Colonic mucosa (tissue), 4 donors: ENCODE results near the gene FLRT1. TPM values are rescaled to one million over a fixed set of nuclear protein-coding genes. Genes with fewer than 3 reads are reported as not detected.

ENCODE experiments used
- DNase-seq: peaks from one replicate; pipeline ENCODE4 v3.0.0-alpha.2; 2020
- H3K27ac ChIP-seq: fragments of 200-600 bp; one replicate; pipeline ENCODE4 v1.8.0; 2021
- H3K27me3 ChIP-seq: fragments of 200-600 bp; one replicate; pipeline ENCODE4 v1.8.0; 2021
- H3K36me3 ChIP-seq: fragments of 200-600 bp; one replicate; pipeline ENCODE4 v1.8.0; 2021
- H3K4me1 ChIP-seq: fragments of 200-600 bp; one replicate; pipeline ENCODE4 v1.8.0; 2021; ENCODE audit warnings: mild to moderate bottlenecking
- H3K4me3 ChIP-seq: fragments of 200-600 bp; one replicate; pipeline ENCODE4 v1.8.0; 2021
- H3K9ac ChIP-seq, 2 donors: one replicate each; pipeline ENCODE4 v1.7.0; 2013; ENCODE audit warnings: control low read depth in 2 of 2, low read depth in 2 of 2, low read length in 2 of 2
- H3K9me3 ChIP-seq: fragments of 200-600 bp; one replicate; pipeline ENCODE4 v1.8.0; 2021
- intact Hi-C: fragments of 100-400 bp; cut with DNase I; formaldehyde crosslinking; loops from one replicate; pipeline ENCODE4 v1.14.1; 2022
- total RNA-seq, 2 donors: library from RNA; stranded (reverse); fragmentation: NEBNext Ultra II Directional in 1 of 2; extraction: Animal tissue kit (Norgen Biotek cat#: 25700) in 1 of 2; gene quantifications; one replicate each; pipeline ENCODE4 v1.2.1, GENCODE V29; 2021
- TF ChIP-seq, protein P1 (sequence below): fragments of 200-600 bp; IDR thresholded peaks from one replicate; pipeline ENCODE4 v1.8.0; 2022; ENCODE audit warnings: antibody characterized with exemption, mild to moderate bottlenecking
- donor health status: healthy.
- donor health status: DM: no; HTN: no; CAD: no.
- donor health status: DM: no; HTN: no; CAD: no.

FLRT1 gene
- total RNA-seq, 2 donors from 2014 or later: 0.20 to 0.96 TPM

DNA sequence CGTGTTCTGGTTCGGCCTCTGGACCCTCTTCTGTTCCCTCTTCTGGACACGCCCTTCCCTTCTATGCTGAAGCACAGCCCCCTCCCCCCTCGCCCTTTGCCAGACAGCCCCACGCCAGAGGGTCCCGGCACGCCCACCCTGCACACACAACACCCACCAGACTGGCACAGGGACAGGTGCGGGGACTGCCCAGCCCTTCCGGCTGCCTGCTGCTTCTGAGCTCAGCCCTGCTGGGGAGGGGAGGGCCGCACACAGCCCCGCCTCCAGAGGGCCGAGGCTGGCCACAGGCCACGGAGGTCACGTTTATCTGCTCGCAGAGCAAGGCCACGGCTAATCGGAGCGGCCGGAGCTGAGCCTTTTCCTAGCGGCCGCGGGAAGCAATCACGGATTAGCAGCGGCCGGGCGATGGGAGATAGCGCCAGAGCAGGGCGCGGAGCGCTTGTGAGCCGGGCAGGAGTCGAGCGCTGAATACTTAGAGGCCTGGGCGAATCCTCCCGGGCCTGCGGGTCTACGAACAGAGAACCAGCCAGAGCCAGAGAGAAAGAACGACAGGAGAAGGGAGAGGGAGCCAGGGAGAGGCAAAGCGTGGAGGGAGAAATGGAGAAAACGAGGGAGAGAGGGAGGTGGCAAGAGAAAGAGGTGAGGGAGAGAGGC is 28.0 kb upstream of the FLRT1 start:
- peak overlapping the region; percentile 39 for H3K4me3 ChIP-seq
- no peaks in the 10 kb centered on the region for H3K9me3 ChIP-seq
- peaks cover 12% of the 10 kb centered on the region for H3K4me1 ChIP-seq
- intact Hi-C loops: no loop called here
- TF ChIP-seq, protein P1, sequence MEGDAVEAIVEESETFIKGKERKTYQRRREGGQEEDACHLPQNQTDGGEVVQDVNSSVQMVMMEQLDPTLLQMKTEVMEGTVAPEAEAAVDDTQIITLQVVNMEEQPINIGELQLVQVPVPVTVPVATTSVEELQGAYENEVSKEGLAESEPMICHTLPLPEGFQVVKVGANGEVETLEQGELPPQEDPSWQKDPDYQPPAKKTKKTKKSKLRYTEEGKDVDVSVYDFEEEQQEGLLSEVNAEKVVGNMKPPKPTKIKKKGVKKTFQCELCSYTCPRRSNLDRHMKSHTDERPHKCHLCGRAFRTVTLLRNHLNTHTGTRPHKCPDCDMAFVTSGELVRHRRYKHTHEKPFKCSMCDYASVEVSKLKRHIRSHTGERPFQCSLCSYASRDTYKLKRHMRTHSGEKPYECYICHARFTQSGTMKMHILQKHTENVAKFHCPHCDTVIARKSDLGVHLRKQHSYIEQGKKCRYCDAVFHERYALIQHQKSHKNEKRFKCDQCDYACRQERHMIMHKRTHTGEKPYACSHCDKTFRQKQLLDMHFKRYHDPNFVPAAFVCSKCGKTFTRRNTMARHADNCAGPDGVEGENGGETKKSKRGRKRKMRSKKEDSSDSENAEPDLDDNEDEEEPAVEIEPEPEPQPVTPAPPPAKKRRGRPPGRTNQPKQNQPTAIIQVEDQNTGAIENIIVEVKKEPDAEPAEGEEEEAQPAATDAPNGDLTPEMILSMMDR: peak; percentile 19
- H3K27ac ChIP-seq: no peak overlapping the region
- peak; percentile 70 for DNase-seq
- peak overlapping the region in 1 of 2 donors; percentile 19 for H3K9ac ChIP-seq
- H3K27me3 ChIP-seq: no peaks in the 10 kb centered on the region
- no peaks in the 10 kb centered on the region for H3K36me3 ChIP-seq

DNA sequence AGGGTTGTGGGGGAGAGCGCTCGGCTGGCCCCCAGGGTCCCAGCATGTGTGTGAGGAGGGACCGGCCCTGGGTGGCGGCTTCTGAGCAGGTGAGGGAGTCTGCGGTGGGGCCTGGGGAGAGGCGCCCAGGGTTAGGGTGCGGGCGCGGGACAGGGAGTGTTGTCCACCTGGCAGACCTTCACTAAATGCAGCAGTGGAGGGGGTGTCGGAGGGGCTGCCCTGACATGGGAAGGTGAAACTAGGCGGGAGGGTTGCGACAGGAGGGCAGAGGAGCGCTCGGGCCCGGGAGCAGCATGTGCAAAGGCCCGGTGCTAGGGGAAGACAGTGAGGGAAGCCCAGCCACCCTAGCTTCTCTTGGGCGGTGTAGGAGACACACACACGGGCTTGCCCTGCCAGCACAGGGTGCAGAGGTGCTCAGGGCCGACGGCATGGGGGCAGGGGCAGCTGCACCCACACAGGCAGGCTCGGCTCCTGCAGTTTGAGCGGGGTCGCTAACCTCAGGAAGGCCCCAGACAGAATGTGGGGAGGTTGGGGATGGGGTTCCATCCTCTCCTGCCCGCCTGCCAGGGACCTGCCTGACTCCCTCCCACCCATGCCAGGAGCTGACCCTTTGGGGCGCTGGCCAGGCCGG is 27.3 kb upstream of the FLRT1 start:
- Histone ChIP-seq H3K9me3 (no peaks in the 10 kb centered on the region), H3K4me1 (peaks cover 12% of the 10 kb centered on the region), H3K9ac (no peak overlapping the region), H3K27me3 (no peaks in the 10 kb centered on the region), H3K36me3 (no peaks in the 10 kb centered on the region), H3K27ac (no peak overlapping the region), H3K4me3 (no peak overlapping the region)
- no peak for DNase-seq
- intact Hi-C loops: no loop called here
- TF ChIP-seq, protein P1: no peak

DNA sequence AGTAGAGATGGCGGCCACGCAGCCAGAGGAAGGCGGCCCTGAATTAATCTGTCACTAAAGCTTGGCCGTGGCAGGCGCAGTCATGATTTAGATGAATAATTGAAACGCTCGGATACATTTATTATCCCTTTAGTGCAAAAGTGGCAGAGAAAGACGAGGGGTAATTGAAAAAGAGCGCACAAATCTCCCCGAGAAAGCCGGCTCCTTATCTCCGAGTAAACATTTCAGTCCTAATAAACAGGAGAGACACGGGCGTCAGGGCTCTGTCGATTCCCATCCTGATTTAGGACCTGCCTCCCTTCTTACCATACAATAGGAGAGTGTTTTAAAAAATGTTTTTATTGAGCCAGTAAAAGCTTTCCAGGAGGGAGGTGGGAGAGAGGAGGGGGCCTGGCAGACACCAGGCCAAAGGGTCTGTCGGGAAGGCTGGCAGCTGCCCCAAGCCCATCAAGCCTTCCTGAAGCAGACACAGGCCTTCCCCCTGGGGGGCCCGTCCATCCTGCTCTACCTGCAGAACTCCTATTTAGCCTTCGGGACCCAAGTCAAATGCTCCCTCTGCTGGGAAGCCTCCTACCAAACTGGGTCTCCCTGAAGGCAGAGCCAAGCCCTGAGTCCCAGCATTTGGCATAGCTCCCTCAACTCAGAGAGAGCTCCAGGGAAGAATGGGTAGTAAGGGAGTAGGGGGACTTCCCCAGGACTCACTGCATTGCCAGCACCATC is 26.7 kb upstream of the FLRT1 start:
- H3K27ac ChIP-seq: no peak overlapping the region
- intact Hi-C loops: no loop called here
- H3K36me3 ChIP-seq: no peaks in the 10 kb centered on the region
- TF ChIP-seq, protein P1: no peak
- H3K4me3 ChIP-seq: no peak overlapping the region
- H3K9me3 ChIP-seq: no peaks in the 10 kb centered on the region
- H3K9ac ChIP-seq: no peak overlapping the region
- H3K27me3 ChIP-seq: no peaks in the 10 kb centered on the region
- H3K4me1 ChIP-seq: peaks cover 12% of the 10 kb centered on the region
- no peak for DNase-seq

DNA sequence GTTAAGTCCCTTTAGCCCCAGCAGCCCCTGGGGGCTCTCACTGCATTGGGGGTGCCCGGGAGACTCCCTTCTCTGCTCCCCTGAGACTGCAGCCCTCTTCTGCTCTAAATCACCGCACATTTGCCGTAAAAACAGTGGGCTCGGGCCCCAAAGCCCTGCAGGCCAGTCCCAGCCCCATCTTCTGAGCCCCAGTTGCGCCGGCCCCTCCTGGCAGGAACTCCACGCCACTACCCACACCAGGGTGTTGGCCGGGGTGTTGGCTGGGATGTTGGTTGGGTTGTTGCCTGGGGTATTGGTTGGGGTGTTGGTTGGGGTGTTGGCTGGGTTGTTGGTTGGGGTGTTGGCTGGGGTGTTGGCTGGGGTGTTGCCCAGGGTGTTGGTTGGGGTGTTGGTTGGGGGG is 26.0 kb upstream of the FLRT1 start:
- intact Hi-C loops: no loop called here
- H3K27me3 ChIP-seq: no peaks in the 10 kb centered on the region
- no peak overlapping the region for H3K27ac ChIP-seq
- H3K4me3 ChIP-seq: no peak overlapping the region
- peaks cover 12% of the 10 kb centered on the region for H3K4me1 ChIP-seq
- no peaks in the 10 kb centered on the region for H3K9me3 ChIP-seq
- DNase-seq: no peak
- H3K9ac ChIP-seq: no peak overlapping the region
- TF ChIP-seq, protein P1: no peak
- H3K36me3 ChIP-seq: no peaks in the 10 kb centered on the region

DNA sequence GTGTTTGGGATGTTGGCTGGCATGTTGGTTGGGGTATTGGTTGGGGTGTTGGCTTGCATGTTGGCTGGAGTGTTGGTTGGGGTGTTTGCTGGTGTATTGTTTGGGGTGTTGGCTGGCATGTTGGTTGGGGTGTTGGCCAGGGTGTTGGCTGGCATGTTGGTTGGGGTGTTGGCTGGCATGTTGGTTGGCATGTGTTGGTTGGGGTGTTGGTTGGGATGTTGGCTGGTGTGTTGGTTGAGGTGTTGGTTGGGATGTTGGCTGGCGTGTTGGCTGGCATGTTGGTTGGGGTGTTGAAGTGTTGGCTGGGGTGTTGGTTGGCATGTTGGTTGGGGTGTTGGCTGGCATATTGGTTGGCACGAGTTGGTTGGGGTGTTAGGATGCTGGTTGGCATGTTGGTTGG is 24.9 kb upstream of the FLRT1 start:
- no peak overlapping the region for H3K27ac ChIP-seq
- no peaks in the 10 kb centered on the region for H3K36me3 ChIP-seq
- H3K9ac ChIP-seq: no peak overlapping the region
- peaks cover 12% of the 10 kb centered on the region for H3K4me1 ChIP-seq
- no peaks in the 10 kb centered on the region for H3K27me3 ChIP-seq
- no peak overlapping the region for H3K4me3 ChIP-seq
- intact Hi-C loops: no loop called here
- TF ChIP-seq, protein P1: no peak
- DNase-seq: no peak
- no peaks in the 10 kb centered on the region for H3K9me3 ChIP-seq
